Fibroblast of peridontal ligament (primary cell): ENCODE measurements around the gene DDX28.
A peak's percentile ranks its signal among the peaks of the same experiment; 100 is the strongest.
"Not testable (repeated sequence)": the region's sequence is repeated elsewhere in the genome, so short reads cannot be mapped to it uniquely, and the experiment has no call there.

Experiments used
- DNase-seq: peaks from one replicate; pipeline ENCODE4 v3.0.0-alpha.2; 2010; ENCODE audit errors: extremely low read depth

DDX28 gene

GRCh38 chr16:68037841-68038597 is 15.0 kb upstream of the DDX28 start:
- DNase-seq = no peak

GRCh38 chr16:68035227-68035626 is 12.2 kb upstream of the DDX28 start:
- DNase-seq = no peak

DNA sequence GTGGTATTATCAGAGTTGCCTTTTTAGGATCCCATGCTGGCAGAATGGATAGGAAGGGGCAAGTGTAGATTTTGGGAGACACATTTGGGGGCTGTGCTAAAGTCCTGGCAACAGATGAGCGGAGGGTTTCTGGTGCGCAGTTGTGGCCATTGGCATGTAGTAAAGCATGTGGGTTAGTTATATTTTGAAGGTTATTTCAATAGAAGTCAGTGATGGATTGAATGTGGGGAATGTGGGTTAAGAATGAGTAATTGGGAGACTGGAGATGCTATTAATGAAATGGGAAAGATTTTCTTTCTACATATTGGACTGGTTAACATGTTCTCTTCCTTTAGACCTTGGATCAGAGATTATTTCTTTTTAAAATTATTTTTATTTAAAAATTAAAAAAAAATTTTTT is 10.1 kb upstream of the DDX28 start:
- DNase-seq = no peak

GRCh38 chr16:68031951-68032350 is 8.9 kb upstream of the DDX28 start:
- DNase-seq = no peak

- DNase-seq = peak; percentile 34
Measured at GRCh38 chr16:68030108-68030507, 7.1 kb upstream of the DDX28 start.

DNA sequence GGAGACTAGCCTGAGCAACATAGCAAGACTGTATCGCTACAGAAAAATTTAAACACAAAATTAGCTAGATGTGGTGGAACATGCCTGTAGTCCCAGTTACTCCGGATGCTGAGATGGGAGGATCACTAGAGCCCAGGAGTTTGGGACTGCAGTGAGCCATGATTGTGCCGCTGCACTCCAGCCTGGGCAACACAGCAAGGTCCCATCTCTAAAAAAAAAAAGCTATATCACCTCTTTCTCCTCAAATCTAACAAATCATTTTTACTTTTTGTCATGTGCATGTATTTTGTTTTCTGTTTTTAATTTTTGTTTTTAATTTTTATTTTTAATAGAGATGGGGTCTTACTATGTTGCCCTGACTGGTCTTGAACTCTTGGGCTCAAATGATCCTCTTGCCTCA is 6.0 kb upstream of the DDX28 start:
- no peak for DNase-seq

GRCh38 chr16:68022278-68022727 is 729 bp downstream of the DDX28 start:
- DNase-seq = no peak

DNA sequence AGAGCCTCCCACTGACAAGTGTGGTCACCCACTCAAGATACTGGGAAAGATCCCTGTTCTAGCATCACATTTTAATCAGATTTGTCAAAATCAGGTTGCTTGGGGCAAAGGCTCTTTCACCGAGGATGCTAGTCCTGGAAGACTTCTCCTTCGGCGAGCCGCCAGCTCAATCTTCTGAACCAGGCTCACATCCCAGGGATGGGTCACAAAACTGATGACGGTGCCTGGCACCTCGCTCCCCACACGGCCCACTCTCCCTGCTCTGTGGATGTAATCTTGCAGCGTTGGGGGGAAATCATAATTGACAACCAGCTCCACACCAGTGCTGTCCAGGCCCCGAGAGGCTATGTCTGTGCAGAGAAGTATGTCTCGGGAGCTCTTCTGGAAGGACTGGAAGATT is 1.5 kb downstream of the DDX28 start:
- DNase-seq = no peak

DNA sequence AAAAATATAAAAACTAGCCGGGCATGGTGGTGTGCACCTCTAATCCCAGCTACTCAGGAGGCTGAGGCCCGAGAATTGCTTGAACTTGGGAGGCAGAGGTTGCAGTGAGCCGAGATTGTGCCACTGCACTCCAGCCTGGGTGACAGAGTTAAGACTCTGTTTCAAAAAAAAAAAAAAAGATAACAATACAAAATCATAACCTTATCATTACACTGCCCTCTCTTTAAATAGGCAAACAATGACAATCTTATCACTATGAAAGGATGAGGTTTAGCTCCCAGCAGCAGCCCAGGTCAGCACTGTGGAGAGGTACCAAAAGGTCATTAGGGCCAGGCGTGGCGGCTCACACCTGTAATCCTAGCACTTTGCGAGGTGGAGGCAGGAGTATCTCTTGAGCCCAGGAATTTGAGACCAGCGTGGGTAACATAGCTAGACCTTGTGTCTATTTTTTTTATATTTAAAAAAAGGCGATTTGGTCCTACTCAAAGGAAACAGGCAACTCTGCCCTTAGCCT is 3.8 kb downstream of the DDX28 start:
- no peak for DNase-seq

DNA sequence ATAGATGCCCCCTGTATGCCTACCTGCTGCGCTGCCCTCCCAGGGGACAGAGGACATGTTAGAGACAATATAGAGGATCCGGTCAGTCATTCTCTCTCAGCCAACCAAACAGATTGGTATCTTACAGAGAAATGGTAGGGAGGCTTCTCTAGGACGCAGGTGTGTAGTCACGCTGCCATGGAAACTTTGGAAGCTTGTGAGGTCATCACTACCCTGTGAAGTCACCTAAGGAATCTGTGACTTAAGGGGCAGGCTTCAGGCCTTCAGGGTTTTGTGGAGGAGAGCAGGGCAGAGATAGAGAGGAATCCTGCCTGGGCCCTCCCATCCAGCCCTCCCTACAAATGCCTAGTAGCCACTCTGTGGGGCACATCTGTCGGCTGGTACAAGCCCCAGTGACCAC is 7.4 kb downstream of the DDX28 start, which contains the start of gene DPEP2NB:
DPEP2NB (minus strand) TSS at position 231 of the 400 bp plus-strand sequence; CDS start at position 90, 141 bp downstream.
- DNase-seq = no peak

DNA sequence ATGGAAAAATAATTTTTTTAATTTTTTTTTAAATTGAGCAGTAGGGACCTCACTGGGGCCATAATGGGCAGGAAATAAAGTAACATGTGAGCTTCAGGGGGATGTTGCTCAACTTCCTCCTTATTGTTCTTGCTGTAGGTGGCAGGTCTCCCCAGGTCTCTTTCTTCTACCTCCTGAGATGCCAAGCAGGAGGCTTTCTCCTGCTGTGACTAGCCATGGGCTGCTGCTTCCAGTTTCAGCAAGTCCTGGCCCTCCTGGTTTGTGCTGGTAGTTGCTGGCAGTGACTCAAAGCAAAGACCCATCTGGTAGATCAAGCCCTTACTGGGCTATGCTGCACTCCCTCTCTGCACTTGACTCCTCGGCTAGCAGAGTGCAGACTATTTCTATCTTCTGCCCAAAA is 9.6 kb downstream of the DDX28 start:
- no peak for DNase-seq

DNA sequence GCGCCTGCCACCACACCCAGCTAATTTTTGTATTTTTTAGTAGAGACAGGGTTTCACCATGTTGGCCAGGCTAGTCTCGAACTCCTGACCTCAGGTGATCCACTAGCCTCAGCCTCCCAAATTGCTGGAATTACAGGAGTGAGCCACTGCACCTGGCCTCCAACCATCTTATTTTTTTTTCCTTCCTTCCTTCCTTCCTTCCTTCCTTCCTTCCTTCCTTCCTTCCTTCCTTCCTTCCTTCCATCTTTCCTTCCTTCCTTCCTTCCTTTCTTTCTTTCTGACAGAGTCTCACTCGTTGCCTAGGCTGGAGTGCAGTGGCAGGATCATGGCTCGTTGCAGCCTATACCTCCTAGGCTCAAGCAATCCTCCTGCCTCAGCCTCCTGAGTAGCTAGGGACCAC is 13.2 kb downstream of the DDX28 start:
- DNase-seq = not testable (repeated sequence)

DNA sequence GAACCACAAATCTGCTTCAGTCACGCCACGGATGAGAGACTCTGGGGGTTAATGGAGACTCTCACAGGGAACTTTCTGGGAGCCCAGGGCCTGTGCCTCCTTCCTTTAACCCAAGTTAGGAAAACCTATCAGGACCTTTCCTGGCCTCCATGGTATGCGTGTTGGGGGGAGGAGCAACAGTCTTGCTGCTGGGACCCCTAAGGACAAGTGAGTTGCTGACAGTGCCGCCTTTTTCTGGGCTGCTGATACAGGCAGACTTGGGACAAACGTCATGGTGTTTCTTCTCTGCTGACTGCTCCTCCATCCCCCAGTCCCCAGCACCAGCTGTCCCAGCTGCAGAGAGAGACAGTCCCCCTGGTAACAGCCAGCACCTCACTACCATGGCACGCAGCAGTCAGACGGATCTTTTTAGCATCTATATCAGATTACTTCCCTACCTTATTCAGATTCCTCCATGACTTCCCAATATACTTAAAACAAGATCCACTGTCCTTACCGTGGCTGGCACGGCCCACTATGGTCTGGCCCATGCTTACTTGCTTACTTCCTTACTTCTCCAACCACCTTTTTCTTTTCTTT is 13.8 kb downstream of the DDX28 start:
- no peak for DNase-seq

GRCh38 chr16:68005786-68006286 is 17.2 kb downstream of the DDX28 start:
- no peak for DNase-seq

- no peak for DNase-seq
Measured at GRCh38 chr16:68005211-68005610, 17.8 kb downstream of the DDX28 start.

DNA sequence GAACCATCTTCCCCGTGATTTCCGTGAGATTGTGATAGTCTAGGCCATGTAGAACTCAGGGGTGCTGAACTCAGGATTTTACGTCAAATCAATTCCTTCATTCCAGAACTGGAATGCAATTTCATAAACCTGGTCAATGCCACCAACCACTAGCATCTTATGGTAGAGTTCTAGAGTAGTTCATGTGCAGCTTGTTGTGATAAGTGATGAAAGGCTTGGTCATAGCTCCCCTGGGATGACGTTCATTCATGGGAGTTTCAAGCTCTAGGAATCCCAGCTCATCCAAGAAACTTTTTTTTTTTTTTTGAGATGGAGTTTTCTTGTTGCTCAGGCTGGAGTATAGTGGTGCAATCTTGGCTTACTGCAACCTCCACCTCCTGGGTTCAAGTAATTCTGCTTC is 20.0 kb downstream of the DDX28 start:
- DNase-seq = peak; percentile 83

GRCh38 chr16:68000450-68000849 is 22.6 kb downstream of the DDX28 start:
- DNase-seq = no peak

- no peak for DNase-seq
Measured at GRCh38 chr16:67999985-68000384, 23.0 kb downstream of the DDX28 start.

DNA sequence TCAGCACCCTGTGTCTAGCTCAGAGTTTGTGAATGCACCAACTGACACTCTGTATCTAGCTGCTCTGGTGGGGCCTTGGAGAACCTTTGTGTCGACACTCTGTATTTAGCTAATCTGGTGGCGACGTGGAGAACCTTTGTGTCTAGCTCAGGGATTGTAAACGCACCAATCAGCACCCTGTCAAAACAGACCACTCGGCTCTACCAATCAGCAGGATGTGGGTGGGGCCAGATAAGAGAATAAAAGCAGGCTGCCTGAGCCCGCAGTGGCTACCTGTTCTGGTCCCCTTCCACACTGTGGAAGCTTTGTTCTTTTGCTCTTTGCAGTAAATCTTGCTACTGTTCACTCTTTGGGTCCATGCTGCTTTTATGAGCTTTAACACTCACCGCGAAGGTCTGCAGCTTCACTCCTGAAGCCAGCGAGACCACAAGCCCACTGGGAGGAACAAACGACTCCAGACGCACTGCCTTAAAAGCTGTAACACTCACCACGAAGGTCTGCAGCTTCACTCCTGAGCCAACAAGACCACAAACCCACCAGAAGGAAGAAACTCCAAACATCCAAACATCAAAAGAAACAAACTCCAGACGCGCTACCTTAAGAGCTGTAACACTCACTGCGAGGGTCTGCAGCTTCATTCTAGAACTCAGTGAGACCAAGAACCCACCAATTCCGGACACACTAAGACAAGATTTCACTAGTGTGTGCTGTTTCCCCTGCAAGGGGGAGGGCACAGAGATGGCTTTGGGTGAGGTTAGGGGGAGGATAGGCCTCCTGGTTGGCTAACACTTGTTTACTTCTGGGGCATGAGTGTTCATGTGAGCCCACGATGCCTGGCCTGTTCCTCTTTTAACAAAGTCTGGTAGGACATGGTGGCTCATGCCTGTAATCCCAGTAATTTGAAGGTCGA is 24.0 kb downstream of the DDX28 start, which contains the start of gene DPEP2:
DPEP2 (minus strand) TSS at position 706 of the 910 bp plus-strand sequence. CDS start 6,272 bp downstream, outside the sequence.
- DNase-seq = not testable (repeated sequence)

DNA sequence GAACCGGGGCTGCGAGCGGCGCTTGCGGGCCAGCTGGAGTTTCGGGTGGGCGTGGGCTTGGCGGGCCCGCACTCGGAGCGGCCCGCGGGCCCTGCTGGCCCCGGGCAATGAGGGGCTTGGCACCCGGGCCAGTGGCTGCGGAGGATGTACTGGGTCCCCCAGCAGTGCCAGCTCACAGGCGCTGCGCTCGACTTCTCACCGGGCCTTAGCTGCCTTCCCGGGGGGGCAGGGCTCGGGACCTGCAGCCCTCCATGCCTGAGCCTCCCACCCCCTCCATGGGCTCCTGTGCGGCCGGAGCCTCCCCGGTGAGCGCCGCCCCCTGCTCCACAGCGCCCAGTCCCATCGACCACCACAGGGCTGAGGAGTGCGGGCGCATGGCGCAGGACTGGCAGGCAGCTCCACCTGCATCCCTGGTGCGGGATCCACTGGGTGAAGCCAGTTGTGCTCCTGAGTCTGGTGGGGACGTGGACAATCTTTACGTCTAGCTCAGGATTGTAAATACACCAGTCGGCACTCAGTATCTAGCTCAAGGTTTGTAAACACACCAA is 24.7 kb downstream of the DDX28 start:
- DNase-seq = not testable (repeated sequence)

GRCh38 chr16:67996666-67997065 is 26.4 kb downstream of the DDX28 start:
- DNase-seq = no peak
